Peyer's patch (tissue), 4 donors: Measurements from ENCODE around the gene PPP2R2C. TPM values are rescaled to one million over a fixed set of nuclear protein-coding genes. Genes with fewer than 3 reads are reported as not detected.

Experiments
- DNase-seq, 3 donors: peaks; one replicate each; pipeline ENCODE4 v3.0.0-alpha.2; 2017 to 2019
- H3K27ac ChIP-seq, 4 donors: fragments of 200-600 bp; sonication (generic); one replicate each; pipeline ENCODE4 v1.5.1; 2016 to 2019
- H3K27me3 ChIP-seq, 2 donors: fragments of 200-600 bp; sonication (generic); one replicate each; pipeline ENCODE4 v1.5.1; 2019
- H3K36me3 ChIP-seq, 3 donors: fragments of 200-600 bp; sonication (generic); one replicate each; pipeline ENCODE4 v1.5.1; 2016 to 2019
- H3K4me1 ChIP-seq, 4 donors: fragments of 200-600 bp; sonication (generic); one replicate each; pipeline ENCODE4 v1.5.1; 2016 to 2019
- H3K4me3 ChIP-seq, 4 donors: fragments of 200-600 bp; sonication (generic); 1 replicate in 3 of 4; 2 replicates in 1 of 4; pipeline ENCODE4 v1.5.1; 2016 to 2019; ENCODE audit warnings: mild to moderate bottlenecking in 1 of 4
- H3K9me3 ChIP-seq, 4 donors: fragments of 200-600 bp; sonication (generic); one replicate each; pipeline ENCODE4 v1.5.1; 2016 to 2019; ENCODE audit warnings: mild to moderate bottlenecking in 1 of 4
- POLR2A ChIP-seq, 2 donors: fragments of 450-650 bp; IDR thresholded peaks; one replicate each; pipeline ENCODE4 v1.5.1; 2017; ENCODE audit warnings: antibody characterized with exemption in 2 of 2, mild to moderate bottlenecking in 2 of 2, moderate library complexity in 2 of 2
- total RNA-seq, 4 donors: library from RNA; depleted of rRNA; stranded (reverse); fragments of >200 nt; gene quantifications; one replicate each; pipeline ENCODE4 v1.1.0, GENCODE V29; 2016
- TF ChIP-seq, protein P1 (sequence below), 6 experiments: fragments of 450-650 bp in 4 of 6; fragments of 200-600 bp in 2 of 6; sonication (generic) in 1 of 6; IDR thresholded peaks; one replicate each; pipeline ENCODE4 v1.5.1; 2017 to 2019; ENCODE audit warnings: antibody characterized with exemption in 6 of 6, mild to moderate bottlenecking in 3 of 6, moderate library complexity in 1 of 6

Gene PPP2R2C
- total RNA-seq, 4 donors from 2014 or later, result 0.27 to 4.1 TPM; not detected in 2

DNA sequence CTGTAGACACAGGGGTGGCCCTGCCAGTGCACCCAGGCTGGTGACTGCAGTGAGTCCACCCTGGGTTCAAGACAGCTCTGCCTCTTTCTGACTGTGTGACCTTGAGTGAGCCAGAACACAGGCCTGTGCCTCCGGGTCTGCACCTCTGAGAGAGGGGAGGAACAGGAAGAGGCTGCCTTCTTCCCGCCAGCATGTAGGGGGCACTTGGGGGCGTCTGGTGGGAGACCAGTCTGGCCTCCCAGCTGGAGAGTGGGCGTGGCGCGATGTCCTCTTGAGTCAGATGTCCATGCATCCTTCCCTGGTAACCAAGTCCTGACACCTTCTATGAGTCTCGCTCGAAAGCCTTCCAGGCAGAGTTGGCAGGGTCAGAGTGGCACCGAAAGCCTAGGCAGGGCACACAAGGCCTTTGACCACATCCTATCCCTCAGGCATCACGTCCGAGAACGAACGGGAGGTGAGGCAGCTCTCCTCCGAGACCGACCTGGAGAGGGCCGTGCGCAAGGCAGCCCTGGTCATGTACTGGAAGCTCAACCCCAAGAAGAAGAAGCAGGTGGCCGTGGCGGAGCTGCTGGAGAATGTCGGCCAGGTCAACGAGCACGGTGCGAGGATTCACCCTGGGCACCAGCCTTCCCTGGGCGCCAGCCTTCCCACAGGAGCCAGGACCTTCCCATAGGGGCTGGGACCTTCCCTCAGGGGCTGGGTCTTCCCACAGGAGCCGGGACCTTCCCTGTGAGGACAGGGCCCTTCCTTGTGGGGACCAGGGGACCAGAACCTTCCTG lies 181.5 kb downstream of the PPP2R2C start:
- Histone ChIP-seq H3K9me3 (no peaks in the 10 kb centered on the region), H3K4me1 (no peaks in the 10 kb centered on the region), H3K27ac (no peak overlapping the region), H3K4me3 (no peak overlapping the region), H3K27me3 (no peaks in the 10 kb centered on the region), H3K36me3 (peaks cover 0 to 55% (median 0%) of the 10 kb centered on the region in 3 donors)
- no peak for TF ChIP-seq POLR2A (IDR thresholded peaks at IDR 0.05)
- TF ChIP-seq, protein P1, sequence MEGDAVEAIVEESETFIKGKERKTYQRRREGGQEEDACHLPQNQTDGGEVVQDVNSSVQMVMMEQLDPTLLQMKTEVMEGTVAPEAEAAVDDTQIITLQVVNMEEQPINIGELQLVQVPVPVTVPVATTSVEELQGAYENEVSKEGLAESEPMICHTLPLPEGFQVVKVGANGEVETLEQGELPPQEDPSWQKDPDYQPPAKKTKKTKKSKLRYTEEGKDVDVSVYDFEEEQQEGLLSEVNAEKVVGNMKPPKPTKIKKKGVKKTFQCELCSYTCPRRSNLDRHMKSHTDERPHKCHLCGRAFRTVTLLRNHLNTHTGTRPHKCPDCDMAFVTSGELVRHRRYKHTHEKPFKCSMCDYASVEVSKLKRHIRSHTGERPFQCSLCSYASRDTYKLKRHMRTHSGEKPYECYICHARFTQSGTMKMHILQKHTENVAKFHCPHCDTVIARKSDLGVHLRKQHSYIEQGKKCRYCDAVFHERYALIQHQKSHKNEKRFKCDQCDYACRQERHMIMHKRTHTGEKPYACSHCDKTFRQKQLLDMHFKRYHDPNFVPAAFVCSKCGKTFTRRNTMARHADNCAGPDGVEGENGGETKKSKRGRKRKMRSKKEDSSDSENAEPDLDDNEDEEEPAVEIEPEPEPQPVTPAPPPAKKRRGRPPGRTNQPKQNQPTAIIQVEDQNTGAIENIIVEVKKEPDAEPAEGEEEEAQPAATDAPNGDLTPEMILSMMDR (IDR thresholded peaks at IDR 0.05), result no peak
- DNase-seq, result no peak

DNA sequence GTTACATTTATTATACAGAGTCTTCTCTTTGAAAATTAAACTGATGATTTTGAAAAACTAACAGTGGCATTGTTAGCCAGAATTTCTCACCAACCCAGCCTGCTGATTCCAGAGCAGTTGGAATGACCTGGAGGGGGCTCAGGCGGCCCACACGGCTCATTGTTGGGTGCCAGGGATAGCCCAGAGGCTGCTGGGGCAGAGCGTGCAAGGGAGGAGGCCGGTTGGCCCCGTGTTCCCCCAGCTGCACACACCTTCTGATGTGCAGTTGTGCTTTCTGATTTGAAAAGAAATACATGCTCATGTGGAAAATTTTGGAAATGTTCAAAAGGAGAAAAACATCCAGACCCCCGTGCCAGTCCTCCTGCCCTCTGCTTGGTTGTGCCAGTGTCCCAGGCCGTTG lies 182.2 kb downstream of the PPP2R2C start:
- H3K27ac ChIP-seq, result no peak overlapping the region
- no peaks in the 10 kb centered on the region for H3K27me3 ChIP-seq
- peaks cover 0 to 51% (median 0%) of the 10 kb centered on the region in 3 donors for H3K36me3 ChIP-seq

DNA sequence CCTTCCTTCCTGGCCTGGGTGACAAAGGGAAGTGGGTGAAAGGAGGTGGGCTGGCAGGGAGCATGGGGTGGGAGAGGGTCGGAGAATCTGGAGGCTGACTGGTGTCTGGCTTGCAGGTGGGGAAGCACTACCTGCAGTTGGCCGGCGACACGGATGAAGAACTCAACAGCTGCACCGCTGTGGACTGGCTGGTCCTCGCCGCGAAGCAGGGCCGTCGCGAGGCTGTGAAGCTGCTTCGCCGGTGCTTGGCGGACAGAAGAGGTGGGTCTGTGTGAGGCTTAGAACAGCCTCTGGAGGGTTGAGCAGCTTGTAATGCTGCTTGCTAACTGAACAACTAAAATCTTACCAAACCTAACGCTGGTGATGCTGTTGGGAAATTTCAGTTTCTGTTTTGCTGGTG lies 183.5 kb downstream of the PPP2R2C start:
- no peaks in the 10 kb centered on the region for H3K9me3 ChIP-seq
- TF ChIP-seq, protein P1 (IDR thresholded peaks at IDR 0.05), result no peak
- TF ChIP-seq POLR2A (IDR thresholded peaks at IDR 0.05), result no peak
- no peak overlapping the region for H3K4me3 ChIP-seq
- no peaks in the 10 kb centered on the region for H3K27me3 ChIP-seq
- no peak for DNase-seq
- no peaks in the 10 kb centered on the region for H3K4me1 ChIP-seq
- no peak overlapping the region for H3K27ac ChIP-seq
- H3K36me3 ChIP-seq, result peaks cover 0 to 45% (median 0%) of the 10 kb centered on the region in 3 donors

More for the DNA sequence above, 182.2 kb downstream of the PPP2R2C start:
- H3K4me1 ChIP-seq, result no peaks in the 10 kb centered on the region
- H3K4me3 ChIP-seq, result no peak overlapping the region
- no peak for DNase-seq
- no peaks in the 10 kb centered on the region for H3K9me3 ChIP-seq
- TF ChIP-seq POLR2A (IDR thresholded peaks at IDR 0.05), result no peak
- TF ChIP-seq, protein P1 (IDR thresholded peaks at IDR 0.05), result no peak

DNA sequence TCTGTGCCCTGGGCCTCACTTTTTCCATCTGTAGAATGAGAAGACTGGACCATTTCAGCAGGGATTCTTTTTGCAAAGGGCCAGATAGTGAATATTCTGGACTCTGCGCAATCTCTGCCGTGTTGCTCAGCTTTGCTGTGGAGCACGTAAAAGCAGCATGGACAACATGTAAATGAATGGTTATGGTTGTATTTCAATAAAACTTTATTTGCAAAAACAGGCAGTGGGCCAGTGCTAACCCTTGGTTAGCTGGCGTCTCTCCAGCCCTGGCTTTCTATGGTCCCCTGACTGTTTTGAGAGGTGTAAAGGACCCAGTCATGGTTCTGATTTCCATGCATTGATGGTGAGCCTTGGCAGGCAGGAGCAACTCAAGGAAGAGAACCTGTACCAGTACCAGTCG lies 184.1 kb downstream of the PPP2R2C start:
- Histone ChIP-seq H3K9me3 (no peaks in the 10 kb centered on the region), H3K27ac (no peak overlapping the region), H3K4me3 (no peak overlapping the region), H3K4me1 (no peaks in the 10 kb centered on the region), H3K36me3 (peaks cover 0 to 45% (median 0%) of the 10 kb centered on the region in 3 donors), H3K27me3 (no peaks in the 10 kb centered on the region)
- TF ChIP-seq POLR2A (IDR thresholded peaks at IDR 0.05), result no peak
- TF ChIP-seq, protein P1 (IDR thresholded peaks at IDR 0.05), result no peak
- no peak for DNase-seq

DNA sequence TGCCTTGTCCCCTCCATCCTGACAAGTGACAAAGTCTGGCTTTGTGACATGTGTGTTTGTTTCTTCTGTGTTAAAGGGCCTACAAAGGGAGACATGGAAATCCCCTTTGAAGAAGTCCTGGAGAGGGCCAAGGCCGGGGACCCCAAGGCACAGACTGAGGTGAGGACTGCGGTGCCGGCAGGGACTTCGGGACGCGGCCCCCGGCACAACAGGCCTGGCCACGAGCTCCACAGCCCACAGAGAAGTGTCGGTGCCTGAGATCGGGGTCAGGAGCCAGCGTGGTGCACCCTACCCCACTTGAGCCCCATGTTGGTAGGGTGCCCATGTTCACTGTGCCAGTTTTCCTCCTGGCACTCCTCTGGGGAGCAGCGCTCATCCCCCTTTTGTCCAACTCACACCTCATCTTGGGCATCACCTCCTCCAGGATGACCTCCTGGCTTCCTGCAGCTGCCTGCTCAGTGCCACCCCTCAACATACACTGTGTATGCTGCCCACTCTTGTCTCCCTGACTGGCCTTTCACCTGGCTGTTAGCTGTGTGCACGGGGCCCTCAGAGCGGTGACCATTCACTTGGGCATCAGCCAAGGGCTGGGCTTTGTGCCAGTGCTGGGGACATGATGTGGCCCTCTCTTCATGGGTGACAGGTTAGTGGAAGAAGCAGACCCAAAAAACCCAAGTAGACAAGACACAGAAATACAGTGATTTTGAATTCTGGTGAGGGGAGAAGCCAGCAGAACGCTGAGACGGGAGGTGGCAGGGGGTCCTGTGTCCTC lies 185.2 kb downstream of the PPP2R2C start:
- Histone ChIP-seq H3K27me3 (no peaks in the 10 kb centered on the region), H3K36me3 (peaks cover 0 to 43% (median 0%) of the 10 kb centered on the region in 3 donors), H3K9me3 (no peaks in the 10 kb centered on the region), H3K4me3 (no peak overlapping the region), H3K27ac (no peak overlapping the region), H3K4me1 (peaks cover 0 to 6% (median 0%) of the 10 kb centered on the region in 4 donors)
- TF ChIP-seq POLR2A (IDR thresholded peaks at IDR 0.05), result no peak
- TF ChIP-seq, protein P1 (IDR thresholded peaks at IDR 0.05), result no peak
- no peak for DNase-seq
